HEK293 (cell line): ENCODE results near the gene RGPD5.
A peak's percentile ranks its signal among the peaks of the same experiment; 100 is the strongest.
"Not testable (repeated sequence)": the region's sequence is repeated elsewhere in the genome, so short reads cannot be mapped to it uniquely, and the experiment has no call there.

Source experiments
- CTCF ChIA-PET: fragments of 350-600 bp; formaldehyde crosslinking; extraction: SDS; loops from one replicate; lab custom pipeline; 2021; ENCODE audit warnings: antibody characterized with exemption; lab: Yijun Ruan, JAX
- POLR2A ChIA-PET: fragments of 300-600 bp; formaldehyde crosslinking; extraction: SDS; loops from one replicate; lab custom pipeline; 2020; ENCODE audit warnings: antibody characterized with exemption, inconsistent platforms; lab: Yijun Ruan, JAX
- H3K27ac ChIP-seq: fragments of 200-500 bp; sonication (Bioruptor generic); 2 replicates; pipeline ENCODE4 v1.5.1; 2014; ENCODE audit warnings: low read depth, low read length, control low read depth, inconsistent platforms; ENCODE audit errors: extremely low read depth
- H3K36me3 ChIP-seq, 2 experiments: fragments of 200-500 bp in 1 of 2; sonication (Bioruptor generic) in 1 of 2; 1 replicate in 1 of 2; 2 replicates in 1 of 2; pipeline ENCODE4 v1.5.1; 2014 to 2017; ENCODE audit warnings: inconsistent platforms in 2 of 2, low read length in 2 of 2; ENCODE audit not compliant: control insufficient read depth in 2 of 2, insufficient read depth in 1 of 2
- H3K4me1 ChIP-seq: fragments of 200-500 bp; sonication (Bioruptor generic); 2 replicates; pipeline ENCODE4 v1.5.1; 2014; ENCODE audit warnings: mild to moderate bottlenecking, low read length, inconsistent platforms; ENCODE audit not compliant: control insufficient read depth, insufficient read depth
- H3K4me3 ChIP-seq: 2 replicates; pipeline ENCODE4 v1.5.1; 2011; ENCODE audit warnings: low read depth, mild to moderate bottlenecking, control low read depth, low read length, moderate library complexity
- H3K9me3 ChIP-seq: fragments of 200-500 bp; sonication (Bioruptor generic); 2 replicates; pipeline ENCODE4 v1.5.1; 2014; ENCODE audit warnings: low read depth, low read length, inconsistent platforms; ENCODE audit not compliant: control insufficient read depth, insufficient read depth

RGPD5 gene

DNA sequence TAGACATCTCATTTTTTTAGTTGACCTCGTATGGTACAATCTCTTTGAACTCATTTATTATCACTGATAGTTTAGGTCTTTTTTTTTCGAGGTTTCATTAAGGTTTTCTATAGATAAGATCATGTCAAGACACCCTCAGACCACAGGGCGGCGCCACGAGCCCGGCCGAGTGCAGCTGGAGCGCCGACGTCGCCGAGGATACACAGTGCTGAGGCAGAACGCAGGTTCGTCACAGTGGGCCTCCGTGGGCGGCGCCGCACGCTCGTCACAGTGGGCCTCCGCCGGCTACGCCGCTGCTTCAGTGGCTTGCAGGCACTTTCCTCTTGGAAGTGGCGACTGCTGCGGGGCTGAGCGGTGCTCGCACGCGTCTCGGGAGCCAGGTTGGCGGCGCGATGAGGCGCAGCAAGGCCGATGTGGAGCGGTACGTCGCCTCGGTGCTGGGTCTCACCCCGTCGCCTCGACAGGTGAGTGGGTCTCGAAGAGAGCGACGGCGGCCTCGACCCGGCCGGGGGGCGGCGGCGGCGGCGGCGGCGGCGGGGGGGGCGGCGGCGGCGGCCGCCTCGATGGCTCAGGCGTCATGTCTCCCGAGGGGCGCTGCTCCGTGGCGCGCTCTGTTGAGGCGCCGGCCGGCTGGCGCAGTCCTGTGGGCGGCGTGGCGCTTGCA is at the start of gene RGPD5:
TSS of gene RGPD5 (plus strand) at position 232 of the 664 bp plus-strand sequence. CDS start at position 393, 161 bp downstream.
- H3K27ac ChIP-seq, H3K4me1 ChIP-seq, H3K36me3 ChIP-seq, H3K9me3 ChIP-seq, CTCF ChIA-PET, H3K4me3 ChIP-seq, POLR2A ChIA-PET: not testable (repeated sequence)

DNA sequence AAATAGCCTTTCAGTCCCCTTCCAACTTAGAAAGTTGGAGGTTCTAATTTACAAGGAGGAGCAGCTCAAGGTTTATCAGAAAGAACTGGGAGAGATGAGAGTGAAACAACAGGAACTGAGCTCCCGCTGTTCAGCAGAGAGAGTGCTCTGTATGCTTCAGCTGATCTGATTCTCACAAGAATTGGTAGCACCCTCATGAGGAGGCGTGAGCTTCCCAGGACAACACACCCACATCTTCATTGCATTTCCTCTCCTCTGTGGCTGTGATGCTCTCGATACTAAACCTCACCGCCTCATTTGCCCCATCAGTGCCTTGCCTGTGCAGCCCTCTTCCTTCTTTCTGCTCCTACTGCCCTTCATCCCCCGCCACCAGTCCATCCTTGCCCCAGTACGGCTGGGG is 42.5 kb upstream of the RGPD5 start:
- H3K4me3 ChIP-seq, H3K4me1 ChIP-seq, POLR2A ChIA-PET, CTCF ChIA-PET, H3K27ac ChIP-seq, H3K36me3 ChIP-seq, H3K9me3 ChIP-seq: not testable (repeated sequence)

DNA sequence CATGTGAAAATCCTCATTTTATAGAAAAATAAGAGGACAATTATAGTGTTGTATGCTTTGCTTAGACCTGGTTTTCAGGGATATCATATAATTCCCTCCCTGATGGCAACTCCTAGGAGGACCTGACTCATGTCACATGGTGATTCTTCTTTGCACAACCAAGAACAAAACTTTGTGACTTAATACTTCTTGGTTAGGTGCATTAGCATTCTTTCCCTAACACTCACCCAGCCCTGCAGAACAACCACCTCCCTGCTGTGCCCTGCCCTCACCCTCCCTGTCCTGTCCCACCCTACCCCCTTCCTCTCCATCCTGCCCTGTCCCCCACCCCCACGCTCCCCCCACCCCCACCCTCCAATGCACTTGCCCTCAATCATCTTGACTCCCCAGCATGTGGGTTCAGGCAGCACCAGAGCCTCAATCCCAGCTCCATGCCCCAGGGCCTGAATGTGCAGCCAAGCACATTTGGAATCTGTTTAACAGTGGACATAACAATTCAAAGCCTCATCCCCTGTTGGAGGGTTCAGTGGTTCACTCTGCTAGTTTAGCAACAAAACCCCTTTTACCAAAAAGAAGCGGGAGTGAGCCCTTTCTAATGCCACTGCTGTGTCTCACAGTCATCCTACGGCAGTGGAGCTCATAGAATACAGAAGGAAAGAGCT is 36.8 kb upstream of the RGPD5 start:
- H3K27ac ChIP-seq, H3K36me3 ChIP-seq, H3K9me3 ChIP-seq, POLR2A ChIA-PET, H3K4me3 ChIP-seq, H3K4me1 ChIP-seq, CTCF ChIA-PET: not testable (repeated sequence)

DNA sequence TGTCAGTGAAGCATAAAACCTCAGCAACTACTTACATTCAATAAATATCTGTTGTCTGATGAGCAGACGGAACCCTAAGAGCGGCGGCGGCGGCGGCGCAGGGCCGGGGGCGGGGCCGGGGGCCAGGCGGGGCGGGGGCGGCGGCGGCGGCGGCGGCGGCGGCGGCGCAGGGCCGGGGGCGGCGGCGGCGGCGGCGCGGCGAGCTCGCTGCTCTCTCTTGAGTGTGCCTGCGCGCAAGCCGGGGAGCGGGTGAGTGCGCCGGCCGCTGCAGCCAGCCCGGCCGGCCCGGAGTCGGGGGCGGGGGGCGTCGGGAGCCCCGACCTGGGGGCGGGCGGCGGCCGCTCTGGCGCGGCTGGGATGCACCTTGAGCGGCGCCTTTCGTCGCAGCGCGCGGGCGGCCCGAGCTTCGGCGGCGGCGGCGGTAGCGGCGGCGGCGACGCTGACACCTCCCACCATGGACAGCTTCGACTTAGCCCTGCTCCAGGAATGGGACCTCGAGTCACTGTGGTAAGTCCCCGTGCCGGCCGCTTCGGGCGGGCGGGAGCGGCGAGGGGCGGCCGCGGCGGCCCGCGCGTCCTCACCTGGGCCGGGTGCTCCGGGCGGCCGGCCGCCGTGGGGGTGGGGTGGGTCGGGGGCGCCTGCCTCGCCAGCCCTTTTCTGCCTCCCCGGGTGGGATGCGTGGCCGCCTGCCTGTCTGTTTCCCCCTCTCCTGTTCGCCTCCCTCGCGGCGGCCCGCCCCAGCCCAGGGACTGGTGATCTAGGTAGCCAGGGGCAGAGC is 33.7 kb upstream of the RGPD5 start:
- CTCF ChIA-PET, H3K4me1 ChIP-seq, POLR2A ChIA-PET, H3K36me3 ChIP-seq, H3K9me3 ChIP-seq, H3K27ac ChIP-seq: not testable (repeated sequence)
- peak overlapping the region; percentile 36 for H3K4me3 ChIP-seq

DNA sequence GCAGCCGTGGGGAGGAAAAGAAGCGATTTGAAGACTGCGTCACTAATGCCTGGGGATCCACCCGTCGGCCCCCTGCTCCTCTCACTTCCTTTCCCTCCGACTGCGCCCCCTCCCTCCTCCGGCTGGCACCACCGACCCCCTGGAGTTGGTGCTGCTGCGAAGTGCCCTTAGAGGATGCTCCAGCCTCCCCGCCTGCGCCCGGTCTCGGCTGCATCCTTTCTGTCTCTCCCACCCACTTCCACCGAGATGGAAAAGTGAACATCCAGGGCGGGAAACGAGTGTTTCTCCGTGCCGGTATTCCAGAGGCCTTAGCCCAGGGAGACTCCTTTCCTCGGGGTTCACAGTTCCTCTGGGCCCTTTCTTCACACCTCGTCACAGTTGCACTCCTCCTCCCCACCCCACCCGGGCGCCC is 33.1 kb upstream of the RGPD5 start:
- H3K4me1 ChIP-seq, CTCF ChIA-PET, H3K36me3 ChIP-seq, H3K9me3 ChIP-seq, H3K27ac ChIP-seq, POLR2A ChIA-PET: not testable (repeated sequence)
- H3K4me3 ChIP-seq, result peak overlapping the region; percentile 36

DNA sequence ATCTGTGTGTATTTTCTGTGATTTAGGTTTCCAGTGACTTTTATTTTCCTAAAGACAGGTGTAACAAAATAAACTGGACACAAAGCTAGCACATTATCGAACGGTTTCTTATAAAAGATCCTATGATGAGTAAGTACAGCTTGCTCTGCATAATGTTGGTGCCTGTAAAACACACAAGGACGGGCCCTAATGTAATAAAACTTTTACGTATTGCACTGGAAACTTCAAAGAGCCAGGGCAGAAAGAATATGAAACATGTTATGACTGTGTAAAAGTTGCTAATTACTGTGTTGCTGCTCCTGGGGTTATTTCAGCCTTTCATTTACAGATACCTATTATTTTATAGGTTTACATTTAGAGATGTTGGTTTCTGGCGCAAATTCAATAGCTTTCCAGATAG is 32.1 kb upstream of the RGPD5 start:
- CTCF ChIA-PET, result not testable (repeated sequence)

DNA sequence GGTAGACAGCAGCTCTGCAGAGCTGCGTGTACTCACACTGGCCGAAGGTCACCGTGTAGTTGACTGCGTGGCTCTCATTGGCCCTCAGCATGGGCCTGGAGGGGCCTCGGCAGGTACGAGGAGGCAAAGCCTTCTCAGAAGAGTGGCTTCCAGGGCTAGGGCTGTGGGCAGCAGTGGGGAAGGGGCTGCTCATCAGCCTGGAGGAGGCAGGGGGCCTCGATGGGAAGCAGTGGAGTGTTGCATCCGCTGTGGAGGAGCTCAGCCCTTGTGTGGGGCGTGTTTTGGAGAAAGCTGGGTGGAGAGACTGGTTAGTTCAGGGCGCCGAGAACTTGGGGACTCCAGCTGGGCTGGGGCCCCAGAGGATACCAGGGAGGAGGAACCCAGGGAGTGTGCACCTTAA is 28.0 kb upstream of the RGPD5 start:
- POLR2A ChIA-PET, H3K9me3 ChIP-seq, CTCF ChIA-PET, H3K36me3 ChIP-seq, H3K4me1 ChIP-seq, H3K27ac ChIP-seq, H3K4me3 ChIP-seq: not testable (repeated sequence)

More for the DNA sequence above, 32.1 kb upstream of the RGPD5 start:
- H3K4me1 ChIP-seq, H3K27ac ChIP-seq, H3K9me3 ChIP-seq, POLR2A ChIA-PET, H3K4me3 ChIP-seq, H3K36me3 ChIP-seq: not testable (repeated sequence)

DNA sequence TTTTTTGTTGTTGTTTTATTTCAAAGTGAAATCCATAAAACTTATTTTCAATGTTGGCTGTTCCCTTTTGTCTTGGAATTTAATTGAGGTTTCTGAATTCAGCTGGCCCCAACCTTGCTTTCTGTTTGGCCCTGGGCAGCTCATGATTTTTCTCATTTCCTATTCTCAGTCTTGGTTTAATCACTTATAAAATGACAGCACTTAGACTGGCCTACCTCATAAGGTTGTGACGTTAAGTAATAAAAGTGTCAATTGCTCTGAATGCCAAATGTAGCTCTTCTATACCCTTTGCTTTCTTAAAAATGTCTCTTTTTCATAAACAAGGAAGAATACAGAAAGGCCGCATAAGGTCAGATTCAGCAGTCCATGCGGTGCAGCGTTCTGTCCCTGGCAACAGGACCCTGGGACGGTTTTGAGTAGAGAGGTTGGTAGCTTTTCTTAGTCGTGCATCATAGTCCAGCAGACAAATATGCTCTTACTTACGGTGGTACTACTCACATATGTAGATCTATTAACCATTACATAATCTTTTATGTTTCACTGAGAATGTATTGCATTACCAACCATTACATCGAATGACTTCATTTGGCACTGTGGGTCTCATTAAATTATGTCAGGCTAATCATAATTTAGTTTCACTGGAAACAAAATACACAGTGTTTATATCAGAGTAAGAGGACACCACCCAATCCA is 27.1 kb upstream of the RGPD5 start:
- CTCF ChIA-PET, H3K4me1 ChIP-seq, H3K4me3 ChIP-seq, H3K27ac ChIP-seq, H3K36me3 ChIP-seq, H3K9me3 ChIP-seq, POLR2A ChIA-PET: not testable (repeated sequence)

DNA sequence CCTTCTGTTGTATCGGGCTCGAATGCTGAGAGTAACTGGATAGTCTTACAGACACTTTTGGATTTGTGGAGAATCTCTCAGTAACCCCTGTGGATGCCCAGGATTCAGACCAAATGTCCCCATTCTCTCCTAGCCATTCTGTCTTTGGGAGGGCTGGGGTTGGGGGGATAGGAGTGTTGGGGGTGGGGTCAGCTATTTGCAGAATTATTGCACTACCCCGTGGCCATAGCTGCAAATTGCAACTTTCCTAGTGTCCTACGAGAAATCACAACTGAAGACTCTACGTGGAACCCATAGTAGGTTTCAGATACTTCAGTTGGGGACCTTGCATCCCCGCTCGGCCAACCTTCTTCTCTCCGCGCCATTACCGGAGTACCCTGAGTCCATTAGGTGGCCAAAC is 25.2 kb upstream of the RGPD5 start:
- H3K27ac ChIP-seq, CTCF ChIA-PET, POLR2A ChIA-PET, H3K36me3 ChIP-seq, H3K9me3 ChIP-seq, H3K4me3 ChIP-seq, H3K4me1 ChIP-seq: not testable (repeated sequence)

DNA sequence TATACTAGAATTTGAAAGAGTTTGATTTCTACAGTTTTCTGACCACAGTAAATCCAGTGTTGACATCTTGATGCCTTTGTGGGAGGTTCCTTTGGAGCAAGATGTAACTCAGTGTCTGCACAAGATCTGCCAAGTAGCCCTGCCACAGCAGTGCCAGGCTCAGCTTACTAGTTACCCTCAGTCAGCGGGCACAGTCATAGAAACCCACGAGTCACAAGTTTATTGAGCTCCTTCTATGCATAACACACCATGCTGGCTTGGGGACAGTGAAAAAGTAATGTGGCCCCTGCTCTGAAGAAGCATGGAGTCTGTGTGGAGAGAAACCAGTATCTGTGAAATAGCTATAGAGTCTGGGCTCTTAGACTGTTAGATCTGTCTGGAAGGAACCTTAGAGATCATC is 15.0 kb upstream of the RGPD5 start:
- H3K9me3 ChIP-seq, H3K36me3 ChIP-seq, POLR2A ChIA-PET, H3K4me3 ChIP-seq, H3K27ac ChIP-seq, CTCF ChIA-PET, H3K4me1 ChIP-seq: not testable (repeated sequence)
